GM23338 (cell line): ENCODE results near the gene HIVEP2.

Experiments
- CREB1 ChIP-seq: fragments of 250-450 bp; sonication (Bioruptor Pico); IDR thresholded peaks from 2 replicates; pipeline ENCODE4 v1.5.0; 2020; ENCODE audit warnings: low read depth, mild to moderate bottlenecking, moderate library complexity
- CTCF ChIP-seq, 2 experiments: fragments of 200-600 bp in 1 of 2; sonication (generic) in 1 of 2; conservative IDR thresholded peaks; 2 replicates each; pipeline versions ENCODE4 v1.5.1 to v1.6.1; 2016 to 2017; ENCODE audit warnings: antibody characterized with exemption in 2 of 2, low read depth in 2 of 2, mild to moderate bottlenecking in 2 of 2, moderate library complexity in 1 of 2
- EZH2 ChIP-seq: fragments of 200-600 bp; sonication (generic); IDR thresholded peaks from one replicate; pipeline ENCODE4 v1.8.0; 2017; ENCODE audit warnings: antibody characterized with exemption, mild to moderate bottlenecking, low read depth; ENCODE audit not compliant: unreplicated experiment
- EZH2phosphoT487 ChIP-seq: fragments of 200-600 bp; sonication (generic); IDR thresholded peaks from one replicate; pipeline ENCODE4 v1.8.1; 2018; ENCODE audit warnings: antibody characterized with exemption; ENCODE audit not compliant: unreplicated experiment
- JUNB ChIP-seq: IDR thresholded peaks from one replicate; pipeline ENCODE4 v1.6.1; 2016; ENCODE audit warnings: antibody characterized with exemption; ENCODE audit not compliant: unreplicated experiment
- POLR2AphosphoS5 ChIP-seq: IDR thresholded peaks from 2 replicates; pipeline ENCODE4 v1.6.1; 2016; ENCODE audit warnings: antibody characterized with exemption, low read depth
- STAT1 ChIP-seq: IDR thresholded peaks from one replicate; pipeline ENCODE4 v1.6.1; 2016; ENCODE audit warnings: antibody characterized with exemption; ENCODE audit not compliant: unreplicated experiment
- ZNF331 ChIP-seq: fragments of 250-450 bp; sonication (Bioruptor Pico); IDR thresholded peaks from 2 replicates; pipeline ENCODE4 v1.5.0; 2020; ENCODE audit warnings: low read depth, mild to moderate bottlenecking, moderate library complexity
- TF ChIP-seq, protein P1 (sequence below): IDR thresholded peaks from one replicate; pipeline ENCODE4 v1.6.1; 2018; ENCODE audit warnings: antibody characterized with exemption; ENCODE audit not compliant: unreplicated experiment
- TF ChIP-seq, protein P2 (sequence below): IDR thresholded peaks from 2 replicates; pipeline ENCODE4 v1.6.1; 2016; ENCODE audit warnings: antibody characterized with exemption
- TF ChIP-seq, protein P3 (sequence below): fragments of 250-450 bp; sonication (Bioruptor Pico); IDR thresholded peaks from 2 replicates; pipeline ENCODE4 v1.5.0; 2020; ENCODE audit warnings: mild to moderate bottlenecking, moderate library complexity

- no peak for TF ChIP-seq EZH2
- no peak for TF ChIP-seq CTCF (conservative IDR thresholded peaks at IDR 0.05; ENCODE audit: low read depth in 2 of 2)
- no peak for TF ChIP-seq CREB1 (CRISPR knock-in tag)
- no peak for TF ChIP-seq JUNB
- no peak for TF ChIP-seq EZH2phosphoT487
- TF ChIP-seq POLR2AphosphoS5 = no peak
- TF ChIP-seq, protein P1, sequence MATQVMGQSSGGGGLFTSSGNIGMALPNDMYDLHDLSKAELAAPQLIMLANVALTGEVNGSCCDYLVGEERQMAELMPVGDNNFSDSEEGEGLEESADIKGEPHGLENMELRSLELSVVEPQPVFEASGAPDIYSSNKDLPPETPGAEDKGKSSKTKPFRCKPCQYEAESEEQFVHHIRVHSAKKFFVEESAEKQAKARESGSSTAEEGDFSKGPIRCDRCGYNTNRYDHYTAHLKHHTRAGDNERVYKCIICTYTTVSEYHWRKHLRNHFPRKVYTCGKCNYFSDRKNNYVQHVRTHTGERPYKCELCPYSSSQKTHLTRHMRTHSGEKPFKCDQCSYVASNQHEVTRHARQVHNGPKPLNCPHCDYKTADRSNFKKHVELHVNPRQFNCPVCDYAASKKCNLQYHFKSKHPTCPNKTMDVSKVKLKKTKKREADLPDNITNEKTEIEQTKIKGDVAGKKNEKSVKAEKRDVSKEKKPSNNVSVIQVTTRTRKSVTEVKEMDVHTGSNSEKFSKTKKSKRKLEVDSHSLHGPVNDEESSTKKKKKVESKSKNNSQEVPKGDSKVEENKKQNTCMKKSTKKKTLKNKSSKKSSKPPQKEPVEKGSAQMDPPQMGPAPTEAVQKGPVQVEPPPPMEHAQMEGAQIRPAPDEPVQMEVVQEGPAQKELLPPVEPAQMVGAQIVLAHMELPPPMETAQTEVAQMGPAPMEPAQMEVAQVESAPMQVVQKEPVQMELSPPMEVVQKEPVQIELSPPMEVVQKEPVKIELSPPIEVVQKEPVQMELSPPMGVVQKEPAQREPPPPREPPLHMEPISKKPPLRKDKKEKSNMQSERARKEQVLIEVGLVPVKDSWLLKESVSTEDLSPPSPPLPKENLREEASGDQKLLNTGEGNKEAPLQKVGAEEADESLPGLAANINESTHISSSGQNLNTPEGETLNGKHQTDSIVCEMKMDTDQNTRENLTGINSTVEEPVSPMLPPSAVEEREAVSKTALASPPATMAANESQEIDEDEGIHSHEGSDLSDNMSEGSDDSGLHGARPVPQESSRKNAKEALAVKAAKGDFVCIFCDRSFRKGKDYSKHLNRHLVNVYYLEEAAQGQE = no peak
- TF ChIP-seq, protein P2, sequence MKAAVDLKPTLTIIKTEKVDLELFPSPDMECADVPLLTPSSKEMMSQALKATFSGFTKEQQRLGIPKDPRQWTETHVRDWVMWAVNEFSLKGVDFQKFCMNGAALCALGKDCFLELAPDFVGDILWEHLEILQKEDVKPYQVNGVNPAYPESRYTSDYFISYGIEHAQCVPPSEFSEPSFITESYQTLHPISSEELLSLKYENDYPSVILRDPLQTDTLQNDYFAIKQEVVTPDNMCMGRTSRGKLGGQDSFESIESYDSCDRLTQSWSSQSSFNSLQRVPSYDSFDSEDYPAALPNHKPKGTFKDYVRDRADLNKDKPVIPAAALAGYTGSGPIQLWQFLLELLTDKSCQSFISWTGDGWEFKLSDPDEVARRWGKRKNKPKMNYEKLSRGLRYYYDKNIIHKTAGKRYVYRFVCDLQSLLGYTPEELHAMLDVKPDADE = no peak
- TF ChIP-seq STAT1 = no peak
- no peak for TF ChIP-seq ZNF331 (CRISPR knock-in tag)
- TF ChIP-seq, protein P3, sequence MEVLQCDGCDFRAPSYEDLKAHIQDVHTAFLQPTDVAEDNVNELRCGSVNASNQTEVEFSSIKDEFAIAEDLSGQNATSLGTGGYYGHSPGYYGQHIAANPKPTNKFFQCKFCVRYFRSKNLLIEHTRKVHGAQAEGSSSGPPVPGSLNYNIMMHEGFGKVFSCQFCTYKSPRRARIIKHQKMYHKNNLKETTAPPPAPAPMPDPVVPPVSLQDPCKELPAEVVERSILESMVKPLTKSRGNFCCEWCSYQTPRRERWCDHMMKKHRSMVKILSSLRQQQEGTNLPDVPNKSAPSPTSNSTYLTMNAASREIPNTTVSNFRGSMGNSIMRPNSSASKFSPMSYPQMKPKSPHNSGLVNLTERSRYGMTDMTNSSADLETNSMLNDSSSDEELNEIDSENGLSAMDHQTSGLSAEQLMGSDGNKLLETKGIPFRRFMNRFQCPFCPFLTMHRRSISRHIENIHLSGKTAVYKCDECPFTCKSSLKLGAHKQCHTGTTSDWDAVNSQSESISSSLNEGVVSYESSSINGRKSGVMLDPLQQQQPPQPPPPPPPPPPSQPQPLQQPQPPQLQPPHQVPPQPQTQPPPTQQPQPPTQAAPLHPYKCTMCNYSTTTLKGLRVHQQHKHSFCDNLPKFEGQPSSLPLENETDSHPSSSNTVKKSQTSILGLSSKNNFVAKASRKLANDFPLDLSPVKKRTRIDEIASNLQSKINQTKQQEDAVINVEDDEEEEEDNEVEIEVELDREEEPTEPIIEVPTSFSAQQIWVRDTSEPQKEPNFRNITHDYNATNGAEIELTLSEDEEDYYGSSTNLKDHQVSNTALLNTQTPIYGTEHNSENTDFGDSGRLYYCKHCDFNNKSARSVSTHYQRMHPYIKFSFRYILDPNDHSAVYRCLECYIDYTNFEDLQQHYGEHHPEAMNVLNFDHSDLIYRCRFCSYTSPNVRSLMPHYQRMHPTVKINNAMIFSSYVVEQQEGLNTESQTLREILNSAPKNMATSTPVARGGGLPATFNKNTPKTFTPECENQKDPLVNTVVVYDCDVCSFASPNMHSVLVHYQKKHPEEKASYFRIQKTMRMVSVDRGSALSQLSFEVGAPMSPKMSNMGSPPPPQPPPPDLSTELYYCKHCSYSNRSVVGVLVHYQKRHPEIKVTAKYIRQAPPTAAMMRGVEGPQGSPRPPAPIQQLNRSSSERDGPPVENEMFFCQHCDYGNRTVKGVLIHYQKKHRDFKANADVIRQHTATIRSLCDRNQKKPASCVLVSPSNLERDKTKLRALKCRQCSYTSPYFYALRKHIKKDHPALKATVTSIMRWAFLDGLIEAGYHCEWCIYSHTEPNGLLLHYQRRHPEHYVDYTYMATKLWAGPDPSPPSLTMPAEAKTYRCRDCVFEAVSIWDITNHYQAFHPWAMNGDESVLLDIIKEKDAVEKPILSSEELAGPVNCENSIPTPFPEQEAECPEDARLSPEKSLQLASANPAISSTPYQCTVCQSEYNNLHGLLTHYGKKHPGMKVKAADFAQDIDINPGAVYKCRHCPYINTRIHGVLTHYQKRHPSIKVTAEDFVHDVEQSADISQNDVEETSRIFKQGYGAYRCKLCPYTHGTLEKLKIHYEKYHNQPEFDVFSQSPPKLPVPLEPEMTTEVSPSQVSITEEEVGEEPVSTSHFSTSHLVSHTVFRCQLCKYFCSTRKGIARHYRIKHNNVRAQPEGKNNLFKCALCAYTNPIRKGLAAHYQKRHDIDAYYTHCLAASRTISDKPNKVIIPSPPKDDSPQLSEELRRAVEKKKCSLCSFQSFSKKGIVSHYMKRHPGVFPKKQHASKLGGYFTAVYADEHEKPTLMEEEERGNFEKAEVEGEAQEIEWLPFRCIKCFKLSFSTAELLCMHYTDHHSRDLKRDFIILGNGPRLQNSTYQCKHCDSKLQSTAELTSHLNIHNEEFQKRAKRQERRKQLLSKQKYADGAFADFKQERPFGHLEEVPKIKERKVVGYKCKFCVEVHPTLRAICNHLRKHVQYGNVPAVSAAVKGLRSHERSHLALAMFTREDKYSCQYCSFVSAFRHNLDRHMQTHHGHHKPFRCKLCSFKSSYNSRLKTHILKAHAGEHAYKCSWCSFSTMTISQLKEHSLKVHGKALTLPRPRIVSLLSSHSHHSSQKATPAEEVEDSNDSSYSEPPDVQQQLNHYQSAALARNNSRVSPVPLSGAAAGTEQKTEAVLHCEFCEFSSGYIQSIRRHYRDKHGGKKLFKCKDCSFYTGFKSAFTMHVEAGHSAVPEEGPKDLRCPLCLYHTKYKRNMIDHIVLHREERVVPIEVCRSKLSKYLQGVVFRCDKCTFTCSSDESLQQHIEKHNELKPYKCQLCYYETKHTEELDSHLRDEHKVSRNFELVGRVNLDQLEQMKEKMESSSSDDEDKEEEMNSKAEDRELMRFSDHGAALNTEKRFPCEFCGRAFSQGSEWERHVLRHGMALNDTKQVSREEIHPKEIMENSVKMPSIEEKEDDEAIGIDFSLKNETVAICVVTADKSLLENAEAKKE (CRISPR knock-in tag) = no peak
Observed at GRCh38 chr6:142909686-142910085, 35.3 kb downstream of the HIVEP2 start.
